Embryonic facial prominence (tissue), 1 donor: ENCODE measurements around the gene FCRL5.
"Not testable (repeated sequence)": the region's sequence is repeated elsewhere in the genome, so short reads cannot be mapped to it uniquely, and the experiment has no call there.

Source experiments
- DNase-seq: peaks from one replicate; pipeline ENCODE4 v3.0.0-alpha.2; 2016; ENCODE audit errors: extremely low spot score

FCRL5 gene

GRCh38 chr1:157487504-157487903, 64.8 kb downstream of the FCRL5 start:
- DNase-seq = no peak

GRCh38 chr1:157487096-157487495, 65.2 kb downstream of the FCRL5 start:
- DNase-seq = no peak

GRCh38 chr1:157486400-157486799, 65.9 kb downstream of the FCRL5 start:
- not testable (repeated sequence) for DNase-seq

- no peak for DNase-seq
Observed at GRCh38 chr1:157485793-157486192, 66.5 kb downstream of the FCRL5 start.

GRCh38 chr1:157484573-157484972, 67.7 kb downstream of the FCRL5 start:
- DNase-seq = no peak

GRCh38 chr1:157483635-157484034, 68.7 kb downstream of the FCRL5 start:
- no peak for DNase-seq

GRCh38 chr1:157482717-157483116, 69.6 kb downstream of the FCRL5 start:
- no peak for DNase-seq

- DNase-seq = no peak
Observed at GRCh38 chr1:157482174-157482573, 70.1 kb downstream of the FCRL5 start.

GRCh38 chr1:157478030-157478429, 74.3 kb downstream of the FCRL5 start:
- no peak for DNase-seq

GRCh38 chr1:157477419-157477818, 74.9 kb downstream of the FCRL5 start:
- DNase-seq = no peak

GRCh38 chr1:157472959-157473358, 79.4 kb downstream of the FCRL5 start:
- DNase-seq = no peak

- DNase-seq = no peak
Observed at GRCh38 chr1:157472056-157472701, 80.1 kb downstream of the FCRL5 start.

GRCh38 chr1:157471531-157471930, 80.8 kb downstream of the FCRL5 start:
- DNase-seq = no peak

- DNase-seq = no peak
Observed at GRCh38 chr1:157469752-157470675, 82.3 kb downstream of the FCRL5 start.

- no peak for DNase-seq
Observed at GRCh38 chr1:157469300-157469699, 83.0 kb downstream of the FCRL5 start.

GRCh38 chr1:157466011-157466410, 86.3 kb downstream of the FCRL5 start:
- DNase-seq = no peak
